ENCODE results near the gene SLC44A5.

DNA sequence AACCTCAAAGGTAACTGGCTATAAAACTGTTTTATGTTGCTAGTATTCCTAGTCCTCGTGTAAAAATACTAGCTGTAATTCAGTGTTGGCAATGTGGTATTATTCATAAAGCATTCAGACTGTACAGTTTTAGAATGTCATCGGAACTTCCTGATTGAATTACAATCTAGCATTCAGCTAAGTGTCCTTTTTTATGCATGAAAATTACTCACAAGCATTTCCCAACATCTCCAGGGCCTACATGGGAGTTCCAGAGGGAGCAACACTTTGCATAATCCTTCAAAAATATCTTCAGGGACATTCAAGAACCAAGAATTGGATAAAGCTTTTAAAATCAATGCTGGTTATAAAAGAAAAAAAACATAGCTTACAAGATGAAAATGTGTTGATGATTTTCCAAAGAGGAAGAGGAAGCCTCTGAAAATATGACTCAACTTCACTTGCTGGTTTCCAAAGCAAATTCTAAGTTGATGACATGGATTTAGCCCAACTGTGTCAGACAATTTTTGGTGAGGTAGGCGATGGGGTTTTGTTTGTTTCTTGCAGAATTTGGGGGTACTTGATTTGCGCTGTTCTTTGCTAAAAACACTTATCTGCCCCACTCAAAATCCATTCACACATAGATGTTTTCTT lies 137.8 kb downstream of the SLC44A5 start:
- TF ChIP-seq, protein P1, sequence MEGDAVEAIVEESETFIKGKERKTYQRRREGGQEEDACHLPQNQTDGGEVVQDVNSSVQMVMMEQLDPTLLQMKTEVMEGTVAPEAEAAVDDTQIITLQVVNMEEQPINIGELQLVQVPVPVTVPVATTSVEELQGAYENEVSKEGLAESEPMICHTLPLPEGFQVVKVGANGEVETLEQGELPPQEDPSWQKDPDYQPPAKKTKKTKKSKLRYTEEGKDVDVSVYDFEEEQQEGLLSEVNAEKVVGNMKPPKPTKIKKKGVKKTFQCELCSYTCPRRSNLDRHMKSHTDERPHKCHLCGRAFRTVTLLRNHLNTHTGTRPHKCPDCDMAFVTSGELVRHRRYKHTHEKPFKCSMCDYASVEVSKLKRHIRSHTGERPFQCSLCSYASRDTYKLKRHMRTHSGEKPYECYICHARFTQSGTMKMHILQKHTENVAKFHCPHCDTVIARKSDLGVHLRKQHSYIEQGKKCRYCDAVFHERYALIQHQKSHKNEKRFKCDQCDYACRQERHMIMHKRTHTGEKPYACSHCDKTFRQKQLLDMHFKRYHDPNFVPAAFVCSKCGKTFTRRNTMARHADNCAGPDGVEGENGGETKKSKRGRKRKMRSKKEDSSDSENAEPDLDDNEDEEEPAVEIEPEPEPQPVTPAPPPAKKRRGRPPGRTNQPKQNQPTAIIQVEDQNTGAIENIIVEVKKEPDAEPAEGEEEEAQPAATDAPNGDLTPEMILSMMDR (IDR thresholded peaks at IDR 0.05; ENCODE audit: low read depth, low read length), result no peak
- no peak for TF ChIP-seq POLR2A (IDR thresholded peaks at IDR 0.05; ENCODE audit: extremely low read depth, insufficient read length)
